Measurements from ENCODE around the gene RRP1B.

The RRP1B gene

DNA sequence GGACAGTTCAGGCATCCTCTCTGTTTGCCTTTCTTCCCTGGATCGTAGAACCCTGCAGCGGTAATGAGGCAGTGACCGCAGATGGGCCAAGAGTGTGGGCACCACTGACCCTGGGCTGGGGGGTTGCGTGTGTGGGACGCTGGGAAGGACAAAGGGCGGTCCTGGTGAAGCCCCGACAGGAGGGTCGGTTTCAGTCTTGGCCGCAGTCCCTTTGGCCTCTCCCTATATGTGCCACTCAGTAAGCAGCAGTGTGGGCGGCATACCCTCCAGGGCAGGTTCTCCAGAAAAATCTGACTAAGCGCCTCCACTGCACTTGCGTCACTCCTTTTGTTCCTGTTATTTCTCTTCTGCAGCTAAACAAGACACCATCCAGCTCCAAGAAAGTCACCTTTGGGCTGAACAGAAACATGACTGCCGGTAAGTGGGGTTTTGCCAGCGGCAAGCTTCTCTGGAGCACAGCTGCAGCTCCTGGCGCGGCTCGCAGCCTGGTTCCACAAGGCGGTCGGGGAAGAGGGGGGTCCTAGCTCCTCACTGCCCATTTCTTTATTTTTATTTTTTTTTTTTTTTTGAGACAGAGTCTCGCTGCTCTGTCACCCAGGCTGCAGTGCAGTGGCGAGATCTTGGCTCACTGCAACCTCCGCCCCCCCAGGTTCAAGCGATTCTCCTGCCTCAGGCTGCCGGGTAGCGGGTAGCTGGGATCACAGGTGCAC is 31.9 kb downstream of the RRP1B start:
- H3K27ac ChIP-seq, result no peak overlapping the region
- TF ChIP-seq, protein P1, sequence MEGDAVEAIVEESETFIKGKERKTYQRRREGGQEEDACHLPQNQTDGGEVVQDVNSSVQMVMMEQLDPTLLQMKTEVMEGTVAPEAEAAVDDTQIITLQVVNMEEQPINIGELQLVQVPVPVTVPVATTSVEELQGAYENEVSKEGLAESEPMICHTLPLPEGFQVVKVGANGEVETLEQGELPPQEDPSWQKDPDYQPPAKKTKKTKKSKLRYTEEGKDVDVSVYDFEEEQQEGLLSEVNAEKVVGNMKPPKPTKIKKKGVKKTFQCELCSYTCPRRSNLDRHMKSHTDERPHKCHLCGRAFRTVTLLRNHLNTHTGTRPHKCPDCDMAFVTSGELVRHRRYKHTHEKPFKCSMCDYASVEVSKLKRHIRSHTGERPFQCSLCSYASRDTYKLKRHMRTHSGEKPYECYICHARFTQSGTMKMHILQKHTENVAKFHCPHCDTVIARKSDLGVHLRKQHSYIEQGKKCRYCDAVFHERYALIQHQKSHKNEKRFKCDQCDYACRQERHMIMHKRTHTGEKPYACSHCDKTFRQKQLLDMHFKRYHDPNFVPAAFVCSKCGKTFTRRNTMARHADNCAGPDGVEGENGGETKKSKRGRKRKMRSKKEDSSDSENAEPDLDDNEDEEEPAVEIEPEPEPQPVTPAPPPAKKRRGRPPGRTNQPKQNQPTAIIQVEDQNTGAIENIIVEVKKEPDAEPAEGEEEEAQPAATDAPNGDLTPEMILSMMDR (conservative IDR thresholded peaks at IDR 0.05), result no peak

DNA sequence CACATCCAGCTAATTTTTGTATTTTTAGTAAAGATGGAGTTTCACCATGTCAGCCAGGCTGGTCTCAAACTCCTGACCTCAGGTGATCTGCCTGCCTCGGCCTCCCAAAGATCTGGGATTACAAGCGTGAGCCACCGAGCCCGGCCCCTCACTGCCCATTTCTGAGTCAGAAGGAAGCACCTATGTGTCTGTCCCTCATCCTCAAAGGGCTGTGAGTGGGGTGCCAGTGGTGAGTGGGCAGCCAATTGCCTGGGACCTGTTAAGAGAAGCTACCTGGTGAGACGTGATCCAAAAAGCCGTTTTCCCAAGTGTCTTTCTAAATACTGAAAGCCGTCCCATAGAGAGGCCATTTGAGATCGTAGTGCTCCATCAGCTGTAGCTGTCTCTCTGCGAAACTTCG is 32.4 kb downstream of the RRP1B start:
- TF ChIP-seq, protein P1 (conservative IDR thresholded peaks at IDR 0.05), result no peak
- H3K27ac ChIP-seq, result no peak overlapping the region

- TF ChIP-seq, protein P1 (conservative IDR thresholded peaks at IDR 0.05), result no peak
Observed at GRCh38 chr21:43692949-43693348, 33.6 kb downstream of the RRP1B start.

GRCh38 chr21:43693981-43694380 is 34.6 kb downstream of the RRP1B start:
- TF ChIP-seq, protein P1 (conservative IDR thresholded peaks at IDR 0.05), result no peak
- H3K27ac ChIP-seq, result no peak overlapping the region

More at GRCh38 chr21:43692949-43693348, 33.6 kb downstream of the RRP1B start:
- no peak overlapping the region for H3K27ac ChIP-seq

- H3K27ac ChIP-seq, result no peak overlapping the region
- TF ChIP-seq, protein P1 (conservative IDR thresholded peaks at IDR 0.05), result no peak
Observed at GRCh38 chr21:43694437-43695079, 35.2 kb downstream of the RRP1B start.

DNA sequence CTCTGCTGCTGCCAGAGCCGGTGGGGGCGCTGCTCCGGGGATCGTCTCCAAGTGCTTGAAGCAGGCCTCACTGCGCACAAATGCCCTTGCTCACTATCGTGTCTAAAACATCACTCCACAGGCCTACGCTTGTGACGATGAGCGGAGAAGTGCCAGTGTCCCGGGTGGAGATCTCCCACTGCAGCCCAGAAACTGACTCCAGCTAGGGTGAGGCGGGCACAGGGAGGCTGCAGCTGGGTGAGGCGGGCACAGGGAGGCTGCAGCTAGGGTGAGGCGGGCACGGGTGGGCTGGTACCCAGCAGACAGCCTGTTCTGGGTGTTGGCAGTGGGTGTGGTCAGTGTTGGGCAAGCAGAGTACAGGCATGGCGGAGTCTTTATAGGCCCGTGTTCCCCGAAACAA is 36.9 kb downstream of the RRP1B start:
- H3K27ac ChIP-seq, result no peak overlapping the region

More for the DNA sequence above, 36.9 kb downstream of the RRP1B start:
- TF ChIP-seq, protein P1 (conservative IDR thresholded peaks at IDR 0.05), result no peak
